Measurements from ENCODE around the gene RPL26. TPM values are rescaled to one million over a fixed set of nuclear protein-coding genes. Genes with fewer than 3 reads are reported as not detected.

The RPL26 gene
- 7,258 TPM for polyA plus RNA-seq (2013, experiment 1 of 2)
- polyA plus RNA-seq (2013, experiment 2 of 2), result 7,381 TPM

- no peaks in the 10 kb centered on the region for H3K27me3 ChIP-seq (ENCODE audit: control insufficient read depth in 3 of 3, insufficient read depth in 3 of 3, low read depth in 1 of 3, low read length in 3 of 3)
- H3K4me2 ChIP-seq (ENCODE audit: insufficient read depth, low read length, poor library complexity, severe bottlenecking), result peak within 1 kb of the TSS; percentile 79
- peak within 1 kb of the TSS; percentile 14 for H2BK12ac ChIP-seq (ENCODE audit: low read length)
- H3K36me3 ChIP-seq (replicated peaks in 1 of 2; ENCODE audit: control insufficient read depth in 2 of 2, insufficient read depth in 2 of 2, low read length in 2 of 2), result peaks cover 26 to 38% of the 10 kb centered on the region in 2 donors
- no peak within 1 kb of the TSS for H2BK15ac ChIP-seq (ENCODE audit: low read length)
- peak within 1 kb of the TSS; percentile 87 to 97 for H3K4me3 ChIP-seq (ENCODE audit: low read length in 2 of 2)
- H2BK120ac ChIP-seq (ENCODE audit: low read depth, low read length), result no peak within 1 kb of the TSS
- H2AK5ac ChIP-seq (ENCODE audit: low read depth, low read length), result peak within 1 kb of the TSS; percentile 60
- H2AFZ ChIP-seq (ENCODE audit: low read length), result peak within 1 kb of the TSS; percentile 97
- H3K9ac ChIP-seq (ENCODE audit: low read depth, low read length, poor library complexity), result peak within 1 kb of the TSS; percentile 92
- H4K8ac ChIP-seq (ENCODE audit: low read depth, low read length), result peak within 1 kb of the TSS; percentile 66
- no peak within 1 kb of the TSS for H4K91ac ChIP-seq (ENCODE audit: low read depth, low read length, poor library complexity)
- no peaks in the 10 kb centered on the region for H3K79me1 ChIP-seq (ENCODE audit: low read depth, low read length)
- H3K9me3 ChIP-seq (replicated peaks in 1 of 2; ENCODE audit: control insufficient read depth in 2 of 2, insufficient read depth in 1 of 2, low read depth in 1 of 2, low read length in 2 of 2), result no peaks in the 10 kb centered on the region
- peak within 1 kb of the TSS; percentile 80 for H3K27ac ChIP-seq (replicated peaks; ENCODE audit: low read length)
- peak within 1 kb of the TSS; percentile 97 for H3K18ac ChIP-seq (ENCODE audit: low read length)
- H3K4ac ChIP-seq (ENCODE audit: low read length), result peak within 1 kb of the TSS; percentile 13
- H3K23ac ChIP-seq (ENCODE audit: low read depth, low read length, poor library complexity), result peak within 1 kb of the TSS; percentile 92
- peak within 1 kb of the TSS; percentile 87 for H2BK5ac ChIP-seq (ENCODE audit: low read length)
- peaks cover 5 to 7% of the 10 kb centered on the region in 2 donors for H3K4me1 ChIP-seq (ENCODE audit: control insufficient read depth in 2 of 2, insufficient read depth in 1 of 2, low read depth in 1 of 2, low read length in 2 of 2)
- WGBS, 2 donors (ENCODE audit: extremely low coverage in 2 of 2, insufficient read length in 2 of 2, insufficient replicate concordance in 1 of 2), result no CpG with 5 or more reads among the region's 55 CpGs
- H3K14ac ChIP-seq (ENCODE audit: low read length), result peak within 1 kb of the TSS; percentile 77
- peak; percentile 97 for DNase-seq (ENCODE audit: low spot score)
Measured at GRCh38 chr17:8383143-8383822, at the start of gene RPL26. Gene RPL26 (minus strand): TSS chr17:8383193. CDS start chr17:8382310, 883 bp downstream.

- no peak overlapping the region for H3K9ac ChIP-seq (ENCODE audit: low read depth, low read length, poor library complexity)
- no peak overlapping the region for H3K18ac ChIP-seq (ENCODE audit: low read length)
- H3K4me2 ChIP-seq (ENCODE audit: insufficient read depth, low read length, poor library complexity, severe bottlenecking), result no peak overlapping the region
- H3K27me3 ChIP-seq (ENCODE audit: control insufficient read depth in 3 of 3, insufficient read depth in 3 of 3, low read depth in 1 of 3, low read length in 3 of 3), result peaks cover 0 to 3% (median 0%) of the 10 kb centered on the region in 3 experiments
- DNase-seq (ENCODE audit: low spot score), result no peak
- H3K4me1 ChIP-seq (ENCODE audit: control insufficient read depth in 2 of 2, insufficient read depth in 1 of 2, low read depth in 1 of 2, low read length in 2 of 2), result peaks cover 0 to 2% of the 10 kb centered on the region in 2 donors
- no CpG with 5 or more reads among the region's 7 CpGs for WGBS, 2 donors (ENCODE audit: extremely low coverage in 2 of 2, insufficient read length in 2 of 2, insufficient replicate concordance in 1 of 2)
- no peak overlapping the region for H2BK12ac ChIP-seq (ENCODE audit: low read length)
- no peak overlapping the region for H4K91ac ChIP-seq (ENCODE audit: low read depth, low read length, poor library complexity)
- no peak overlapping the region for H3K23ac ChIP-seq (ENCODE audit: low read depth, low read length, poor library complexity)
- no peak overlapping the region for H3K14ac ChIP-seq (ENCODE audit: low read length)
- H2BK5ac ChIP-seq (ENCODE audit: low read length), result no peak overlapping the region
- no peak overlapping the region for H2BK15ac ChIP-seq (ENCODE audit: low read length)
- H3K4me3 ChIP-seq (ENCODE audit: low read length in 2 of 2), result no peak overlapping the region
- H2AK5ac ChIP-seq (ENCODE audit: low read depth, low read length), result no peak overlapping the region
- no peak overlapping the region for H4K8ac ChIP-seq (ENCODE audit: low read depth, low read length)
- no peak overlapping the region for H3K4ac ChIP-seq (ENCODE audit: low read length)
- peaks cover under 1% of the 10 kb centered on the region for H3K79me1 ChIP-seq (ENCODE audit: low read depth, low read length)
- H3K36me3 ChIP-seq (replicated peaks in 1 of 2; ENCODE audit: control insufficient read depth in 2 of 2, insufficient read depth in 2 of 2, low read length in 2 of 2), result no peaks in the 10 kb centered on the region
- H3K27ac ChIP-seq (replicated peaks; ENCODE audit: low read length), result no peak overlapping the region
- H3K9me3 ChIP-seq (replicated peaks in 1 of 2; ENCODE audit: control insufficient read depth in 2 of 2, insufficient read depth in 1 of 2, low read depth in 1 of 2, low read length in 2 of 2), result no peaks in the 10 kb centered on the region
- peak overlapping the region; percentile 36 for H2AFZ ChIP-seq (ENCODE audit: low read length)
- H2BK120ac ChIP-seq (ENCODE audit: low read depth, low read length), result no peak overlapping the region
Measured at GRCh38 chr17:8430966-8431365, 48.0 kb upstream of the RPL26 start.

GRCh38 chr17:8426802-8427201 is 43.8 kb upstream of the RPL26 start:
- H4K8ac ChIP-seq (ENCODE audit: low read depth, low read length), result no peak overlapping the region
- no peak for DNase-seq (ENCODE audit: low spot score)
- H3K27me3 ChIP-seq (ENCODE audit: control insufficient read depth in 3 of 3, insufficient read depth in 3 of 3, low read depth in 1 of 3, low read length in 3 of 3), result peaks cover 0 to 4% (median 0%) of the 10 kb centered on the region in 3 experiments
- no peak overlapping the region for H2AFZ ChIP-seq (ENCODE audit: low read length)
- no peak overlapping the region for H3K27ac ChIP-seq (replicated peaks; ENCODE audit: low read length)
- H2BK5ac ChIP-seq (ENCODE audit: low read length), result no peak overlapping the region
- H3K9me3 ChIP-seq (replicated peaks in 1 of 2; ENCODE audit: control insufficient read depth in 2 of 2, insufficient read depth in 1 of 2, low read depth in 1 of 2, low read length in 2 of 2), result peaks cover 0 to under 1% of the 10 kb centered on the region in 2 donors
- H3K4me2 ChIP-seq (ENCODE audit: insufficient read depth, low read length, poor library complexity, severe bottlenecking), result no peak overlapping the region
- peaks cover 0 to 4% of the 10 kb centered on the region in 2 donors for H3K4me1 ChIP-seq (ENCODE audit: control insufficient read depth in 2 of 2, insufficient read depth in 1 of 2, low read depth in 1 of 2, low read length in 2 of 2)
- no peaks in the 10 kb centered on the region for H3K79me1 ChIP-seq (ENCODE audit: low read depth, low read length)
- H2AK5ac ChIP-seq (ENCODE audit: low read depth, low read length), result no peak overlapping the region
- no peak overlapping the region for H2BK15ac ChIP-seq (ENCODE audit: low read length)
- no peak overlapping the region for H3K4me3 ChIP-seq (ENCODE audit: low read length in 2 of 2)
- H3K36me3 ChIP-seq (replicated peaks in 1 of 2; ENCODE audit: control insufficient read depth in 2 of 2, insufficient read depth in 2 of 2, low read length in 2 of 2), result no peaks in the 10 kb centered on the region
- H3K23ac ChIP-seq (ENCODE audit: low read depth, low read length, poor library complexity), result no peak overlapping the region
- H3K18ac ChIP-seq (ENCODE audit: low read length), result no peak overlapping the region
- WGBS, 2 donors (ENCODE audit: extremely low coverage in 2 of 2, insufficient read length in 2 of 2, insufficient replicate concordance in 1 of 2), result no CpG with 5 or more reads among the region's 3 CpGs
- H2BK120ac ChIP-seq (ENCODE audit: low read depth, low read length), result no peak overlapping the region
- H3K14ac ChIP-seq (ENCODE audit: low read length), result no peak overlapping the region
- no peak overlapping the region for H4K91ac ChIP-seq (ENCODE audit: low read depth, low read length, poor library complexity)
- H2BK12ac ChIP-seq (ENCODE audit: low read length), result no peak overlapping the region
- no peak overlapping the region for H3K4ac ChIP-seq (ENCODE audit: low read length)
- H3K9ac ChIP-seq (ENCODE audit: low read depth, low read length, poor library complexity), result no peak overlapping the region

GRCh38 chr17:8426094-8426720 is 43.2 kb upstream of the RPL26 start:
- Histone ChIP-seq H2BK5ac (ENCODE audit: low read length) (no peak overlapping the region), H3K4me1 (ENCODE audit: control insufficient read depth in 2 of 2, insufficient read depth in 1 of 2, low read depth in 1 of 2, low read length in 2 of 2) (peaks cover 0 to 4% of the 10 kb centered on the region in 2 donors), H3K14ac (ENCODE audit: low read length) (no peak overlapping the region), H3K18ac (ENCODE audit: low read length) (no peak overlapping the region), H2BK15ac (ENCODE audit: low read length) (no peak overlapping the region), H3K23ac (ENCODE audit: low read depth, low read length, poor library complexity) (no peak overlapping the region), H3K4me3 (ENCODE audit: low read length in 2 of 2) (no peak overlapping the region), H2AK5ac (ENCODE audit: low read depth, low read length) (no peak overlapping the region), H3K27ac (replicated peaks; ENCODE audit: low read length) (no peak overlapping the region), H4K8ac (ENCODE audit: low read depth, low read length) (no peak overlapping the region), H3K4me2 (ENCODE audit: insufficient read depth, low read length, poor library complexity, severe bottlenecking) (no peak overlapping the region), H3K79me1 (ENCODE audit: low read depth, low read length) (no peaks in the 10 kb centered on the region), H3K27me3 (ENCODE audit: control insufficient read depth in 3 of 3, insufficient read depth in 3 of 3, low read depth in 1 of 3, low read length in 3 of 3) (peaks cover 0 to 7% (median 0%) of the 10 kb centered on the region in 3 experiments), H3K36me3 (replicated peaks in 1 of 2; ENCODE audit: control insufficient read depth in 2 of 2, insufficient read depth in 2 of 2, low read length in 2 of 2) (no peaks in the 10 kb centered on the region), H2BK120ac (ENCODE audit: low read depth, low read length) (no peak overlapping the region), H2BK12ac (ENCODE audit: low read length) (no peak overlapping the region), H2AFZ (ENCODE audit: low read length) (no peak overlapping the region), H4K91ac (ENCODE audit: low read depth, low read length, poor library complexity) (no peak overlapping the region), H3K4ac (ENCODE audit: low read length) (no peak overlapping the region), H3K9ac (ENCODE audit: low read depth, low read length, poor library complexity) (no peak overlapping the region), H3K9me3 (replicated peaks in 1 of 2; ENCODE audit: control insufficient read depth in 2 of 2, insufficient read depth in 1 of 2, low read depth in 1 of 2, low read length in 2 of 2) (peaks cover 0 to 2% of the 10 kb centered on the region in 2 donors)
- DNase-seq (ENCODE audit: low spot score), result no peak
- WGBS, 2 donors (ENCODE audit: extremely low coverage in 2 of 2, insufficient read length in 2 of 2, insufficient replicate concordance in 1 of 2), result no CpG with 5 or more reads among the region's 6 CpGs

Measured in neuronal stem cell (in vitro differentiated cells).